Esophagus (tissue), 2 donors: ENCODE results near the gene LHPP. TPM values are rescaled to one million over a fixed set of nuclear protein-coding genes. Genes with fewer than 3 reads are reported as not detected.

ENCODE experiments used
- H3K27ac ChIP-seq, 2 donors: one replicate each; pipeline ENCODE4 v1.5.1; 2013; ENCODE audit warnings: low read depth in 2 of 2, mild to moderate bottlenecking in 2 of 2, inconsistent platforms in 1 of 2, low read length in 1 of 2, moderate library complexity in 1 of 2
- H3K27me3 ChIP-seq, 2 donors: one replicate each; pipeline ENCODE4 v1.6.1; 2013; ENCODE audit warnings: low read length in 2 of 2, control low read depth in 1 of 2, mild to moderate bottlenecking in 1 of 2; ENCODE audit not compliant: insufficient read depth in 2 of 2, control insufficient read depth in 1 of 2
- H3K36me3 ChIP-seq, 2 donors: one replicate each; pipeline ENCODE4 v1.6.1; 2013; ENCODE audit warnings: low read length in 1 of 2; ENCODE audit not compliant: control insufficient read depth in 2 of 2, insufficient read depth in 2 of 2
- H3K4me1 ChIP-seq, 2 donors: one replicate each; pipeline ENCODE4 v1.6.1; 2013; ENCODE audit warnings: low read length in 1 of 2; ENCODE audit not compliant: control insufficient read depth in 2 of 2, insufficient read depth in 2 of 2
- H3K4me3 ChIP-seq, 2 donors: one replicate each; pipeline ENCODE4 v1.5.1; 2013; ENCODE audit warnings: low read length in 2 of 2, mild to moderate bottlenecking in 2 of 2, low read depth in 1 of 2, moderate library complexity in 1 of 2
- H3K9me3 ChIP-seq, 2 donors: one replicate each; pipeline ENCODE4 v1.6.1; 2013; ENCODE audit warnings: mild to moderate bottlenecking in 2 of 2, low read depth in 1 of 2, low read length in 1 of 2, moderate library complexity in 1 of 2; ENCODE audit not compliant: control insufficient read depth in 2 of 2, insufficient read depth in 1 of 2
- WGBS, 2 donors: extraction: QIAGEN DNeasy Blood & Tissue Kit; methylation state at CpG; one replicate each; pipeline ENCODE4 v1.1.7; 2013; 5-methylcytosine and 5-hydroxymethylcytosine counted together
- polyA plus RNA-seq, 2 donors: library from polyadenylated mRNA; stranded (reverse); fragments of 200-250 nt; gene quantifications; one replicate each; pipeline ENCODE4 v1.2.3, GENCODE V29; 2013
- donor health status: healthy with polysubstance abuse.
- donor health status: Bipolar disorder and iron deficiency.

The LHPP gene
- polyA plus RNA-seq, 2 donors = 23.0 to 23.4 TPM

DNA sequence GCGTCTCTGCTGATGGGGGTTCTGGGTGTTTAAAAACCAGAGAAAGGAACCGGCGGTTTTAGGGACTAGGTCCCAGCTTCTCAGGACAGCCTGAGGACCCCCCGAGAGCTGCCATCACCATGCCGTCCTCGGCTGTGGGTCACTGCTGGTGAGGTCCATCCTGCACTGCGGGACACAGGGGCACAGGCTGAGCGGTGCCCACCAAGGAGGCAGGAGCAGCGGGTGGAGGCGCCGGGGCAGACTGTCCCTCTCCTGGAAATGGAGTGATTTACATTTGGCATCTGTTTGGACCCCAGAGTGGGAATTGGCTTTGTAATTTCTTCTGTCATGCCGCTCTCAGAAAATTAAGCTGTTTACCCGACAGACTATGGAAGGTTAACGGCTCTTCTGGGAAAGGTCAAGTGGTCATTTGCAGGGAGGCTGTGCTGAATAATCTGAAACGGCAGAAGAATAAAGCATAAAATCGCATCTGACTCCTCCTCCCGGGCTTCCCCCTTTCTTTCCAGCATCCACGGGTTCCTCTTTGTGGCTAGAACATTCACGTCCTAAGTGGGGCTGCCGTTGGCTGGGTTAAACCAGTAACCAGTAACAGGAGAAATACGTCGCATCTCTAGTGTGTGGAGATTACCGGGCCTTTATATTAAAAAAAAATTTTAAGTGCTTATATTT lies 31.7 kb downstream of the LHPP start:
- WGBS, 2 donors = 73 to 79% methylated on average over 23 of the region's 23 CpGs
- H3K27ac ChIP-seq = no peak overlapping the region
- H3K4me1 ChIP-seq = peaks cover 0 to 4% of the 10 kb centered on the region in 2 donors
- H3K27me3 ChIP-seq = no peaks in the 10 kb centered on the region
- no peaks in the 10 kb centered on the region for H3K9me3 ChIP-seq
- no peak overlapping the region for H3K4me3 ChIP-seq
- peaks cover 0 to 11% of the 10 kb centered on the region in 2 donors for H3K36me3 ChIP-seq

DNA sequence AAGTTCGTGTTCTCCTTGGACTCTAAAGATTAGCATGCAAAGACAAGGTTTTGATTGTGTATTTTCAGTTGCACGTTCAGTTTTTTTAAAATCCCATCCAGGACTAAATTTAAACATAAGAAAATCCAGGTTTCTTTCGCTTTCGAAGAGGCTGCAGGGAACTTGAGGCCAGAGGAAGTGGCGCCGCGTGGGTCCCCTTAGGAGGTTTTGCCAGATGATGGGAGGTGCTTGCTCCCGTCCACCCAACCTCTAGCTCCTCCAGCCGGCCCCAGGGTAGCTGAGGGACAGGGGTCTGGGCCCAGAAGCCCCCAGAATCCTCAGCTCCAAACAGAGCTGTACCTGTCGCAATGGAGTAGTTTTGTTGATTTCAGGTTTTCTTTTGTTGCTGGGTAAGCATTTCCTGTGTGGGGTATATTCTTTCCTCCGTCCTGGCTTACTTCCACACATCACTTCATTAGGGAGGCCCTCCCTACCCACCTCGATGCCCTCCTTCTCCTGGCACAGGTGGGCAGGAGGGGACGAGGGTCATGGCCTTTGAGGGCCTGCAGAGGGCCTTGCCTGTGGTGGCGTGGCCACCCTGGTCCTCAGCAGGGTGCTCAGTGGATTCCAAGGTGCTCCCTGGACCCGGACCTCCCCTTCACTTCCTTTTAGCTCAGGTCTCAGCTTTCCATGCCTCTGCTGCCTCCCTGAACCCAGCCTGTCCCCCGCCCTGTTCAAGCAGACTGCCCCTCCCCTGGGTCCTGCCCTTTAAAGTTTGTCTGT lies 32.6 kb downstream of the LHPP start:
- 71 to 74% methylated on average over 16 of the region's 16 CpGs for WGBS, 2 donors
- Histone ChIP-seq H3K27me3 (no peaks in the 10 kb centered on the region), H3K4me1 (peaks cover 0 to 4% of the 10 kb centered on the region in 2 donors)

DNA sequence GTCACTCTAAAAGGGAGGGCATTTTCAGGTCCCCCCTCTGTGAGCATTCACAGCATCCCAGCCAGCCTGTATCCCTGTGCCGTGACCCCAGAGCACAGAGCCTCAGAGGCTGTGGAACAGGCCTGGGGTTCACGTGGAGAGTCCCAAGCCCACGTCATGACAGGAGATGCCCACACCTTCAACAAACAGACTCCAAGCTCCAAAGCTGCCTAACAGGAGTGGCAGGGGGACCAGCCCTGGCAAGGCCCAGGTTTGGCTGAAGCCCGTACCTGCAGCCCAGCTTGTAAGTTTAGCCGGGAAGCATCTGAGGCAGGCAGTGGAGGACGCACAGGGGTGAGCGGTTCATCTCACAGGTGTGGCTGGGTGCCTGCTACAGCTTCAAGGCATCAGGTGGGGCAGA lies 33.5 kb downstream of the LHPP start:
- H3K4me3 ChIP-seq = no peak overlapping the region
- H3K36me3 ChIP-seq = peaks cover 0 to 8% of the 10 kb centered on the region in 2 donors
- no peaks in the 10 kb centered on the region for H3K27me3 ChIP-seq
- H3K9me3 ChIP-seq = no peaks in the 10 kb centered on the region
- peak overlapping the region; percentile 56 to 68 for H3K27ac ChIP-seq
- peaks cover 0 to 4% of the 10 kb centered on the region in 2 donors for H3K4me1 ChIP-seq
- WGBS, 2 donors = 59 to 72% methylated on average over 7 of the region's 7 CpGs

More for the DNA sequence above, 32.6 kb downstream of the LHPP start:
- no peaks in the 10 kb centered on the region for H3K9me3 ChIP-seq
- peak overlapping the region; percentile 39 to 66 for H3K27ac ChIP-seq
- H3K36me3 ChIP-seq = peaks cover 0 to 11% of the 10 kb centered on the region in 2 donors
- no peak overlapping the region for H3K4me3 ChIP-seq

DNA sequence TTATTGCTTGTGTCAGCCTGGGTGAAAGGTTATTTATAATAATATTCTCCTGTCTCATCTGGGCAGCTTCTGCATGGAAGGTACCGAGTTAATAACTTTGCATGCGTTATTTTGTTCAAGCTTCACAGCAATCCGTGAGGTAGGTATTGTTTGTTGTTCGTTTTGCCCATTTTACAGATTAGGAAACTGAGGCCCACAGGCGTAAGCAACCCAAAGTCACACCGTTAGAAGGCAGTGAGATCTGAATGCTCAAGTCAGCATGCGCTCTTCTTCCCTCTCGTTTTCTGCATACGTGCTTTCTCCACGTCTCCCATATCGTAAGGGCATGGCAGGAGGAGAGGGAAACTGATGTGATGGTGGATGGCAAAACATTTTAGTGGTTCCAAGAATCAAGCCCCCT lies 34.1 kb downstream of the LHPP start:
- Histone ChIP-seq H3K9me3 (no peaks in the 10 kb centered on the region), H3K27ac (peak overlapping the region; percentile 56 to 68), H3K4me1 (peaks cover 0 to 4% of the 10 kb centered on the region in 2 donors), H3K27me3 (no peaks in the 10 kb centered on the region), H3K4me3 (no peak overlapping the region), H3K36me3 (peaks cover 0 to 5% of the 10 kb centered on the region in 2 donors)
- 87 to 88% methylated on average over 11 of the region's 11 CpGs for WGBS, 2 donors

DNA sequence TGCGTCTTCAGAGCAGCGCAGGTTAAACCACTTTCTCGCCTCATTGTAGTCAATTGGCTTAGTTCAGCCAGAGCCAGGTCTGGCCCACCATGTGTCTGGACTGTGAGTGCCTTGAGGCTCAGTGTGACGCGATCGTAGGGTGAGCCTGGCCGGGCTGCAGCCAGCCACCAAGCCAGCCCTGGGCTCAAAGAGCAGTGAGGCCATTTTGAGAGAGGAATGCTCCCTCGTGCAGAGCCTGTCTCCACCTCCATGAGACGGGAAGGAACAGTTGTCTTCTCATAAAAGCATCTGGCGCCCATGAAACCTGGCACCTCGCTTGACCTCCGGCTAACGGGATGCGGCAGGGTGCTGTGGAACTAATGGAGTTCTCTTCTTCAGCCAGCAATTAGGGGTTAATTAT lies 34.5 kb downstream of the LHPP start:
- no peak overlapping the region for H3K27ac ChIP-seq
- H3K36me3 ChIP-seq = peaks cover 0 to 3% of the 10 kb centered on the region in 2 donors
- WGBS, 2 donors = 83 to 88% methylated on average over 14 of the region's 14 CpGs
- H3K9me3 ChIP-seq = no peaks in the 10 kb centered on the region
- peaks cover 0 to 4% of the 10 kb centered on the region in 2 donors for H3K4me1 ChIP-seq
- no peak overlapping the region for H3K4me3 ChIP-seq
- H3K27me3 ChIP-seq = no peaks in the 10 kb centered on the region

DNA sequence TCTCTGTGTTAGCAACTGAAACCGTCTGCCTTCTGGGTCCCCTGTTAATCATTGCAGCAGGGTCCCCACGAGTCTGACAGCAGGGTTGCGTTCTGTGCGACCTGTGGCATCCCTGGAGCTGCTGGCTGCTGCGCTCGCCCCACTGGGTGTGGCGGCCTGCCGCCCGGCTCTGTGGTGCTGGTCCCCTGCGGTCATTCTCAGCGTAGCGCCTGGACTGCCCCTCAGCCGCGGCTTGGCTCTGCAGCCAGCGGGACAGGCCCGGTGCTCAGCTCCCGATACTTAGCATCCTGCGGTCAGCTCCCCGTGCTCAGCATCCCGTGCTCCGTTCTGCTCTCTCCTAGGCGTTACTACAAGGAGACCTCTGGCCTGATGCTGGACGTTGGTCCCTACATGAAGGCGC lies 35.0 kb downstream of the LHPP start:
- Histone ChIP-seq H3K9me3 (no peaks in the 10 kb centered on the region), H3K27me3 (no peaks in the 10 kb centered on the region), H3K4me3 (no peak overlapping the region), H3K4me1 (peaks cover 0 to 4% of the 10 kb centered on the region in 2 donors), H3K36me3 (peaks cover 0 to 3% of the 10 kb centered on the region in 2 donors), H3K27ac (no peak overlapping the region)
- 94 to 95% methylated on average over 24 of the region's 24 CpGs for WGBS, 2 donors

DNA sequence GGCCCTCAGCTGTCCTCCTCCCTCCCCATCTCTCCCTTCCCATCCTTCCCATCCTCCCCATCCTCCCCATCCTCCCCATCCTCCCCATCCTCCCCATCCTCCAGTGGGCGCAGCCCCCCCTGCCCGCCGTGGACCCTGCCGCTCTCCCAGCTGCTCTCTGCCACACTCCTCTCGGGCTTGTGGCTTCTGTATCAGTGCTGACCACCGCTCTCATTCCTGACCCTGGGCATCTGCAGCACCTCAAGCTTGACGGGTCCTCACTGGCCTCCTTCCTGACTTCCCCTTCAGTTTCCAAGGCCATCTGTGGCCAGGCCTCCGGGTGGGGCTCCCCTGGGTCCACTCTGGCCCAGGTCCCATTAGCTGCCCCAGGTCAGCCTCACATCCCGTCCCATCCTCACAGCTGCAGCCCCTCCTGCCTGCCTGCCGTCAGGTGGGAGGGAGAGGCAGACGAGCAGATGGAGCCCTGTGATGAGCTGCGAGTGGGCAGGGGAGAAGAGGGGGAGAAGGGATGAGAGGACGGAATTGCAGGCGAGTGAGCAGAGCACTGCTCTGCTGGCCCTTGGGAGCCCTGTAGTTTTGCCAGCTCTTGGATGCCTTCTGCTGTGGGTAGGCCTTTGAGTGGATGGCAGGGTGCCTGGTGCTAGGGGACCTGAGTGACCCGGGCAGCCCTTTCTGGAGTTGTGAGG lies 35.7 kb downstream of the LHPP start:
- Histone ChIP-seq H3K27ac (no peak overlapping the region), H3K4me3 (no peak overlapping the region), H3K36me3 (peaks cover 0 to 1% of the 10 kb centered on the region in 2 donors), H3K9me3 (no peaks in the 10 kb centered on the region), H3K4me1 (peaks cover 0 to 4% of the 10 kb centered on the region in 2 donors), H3K27me3 (no peaks in the 10 kb centered on the region)
- WGBS, 2 donors = 86% methylated on average over 14 to 15 of the region's 15 CpGs

DNA sequence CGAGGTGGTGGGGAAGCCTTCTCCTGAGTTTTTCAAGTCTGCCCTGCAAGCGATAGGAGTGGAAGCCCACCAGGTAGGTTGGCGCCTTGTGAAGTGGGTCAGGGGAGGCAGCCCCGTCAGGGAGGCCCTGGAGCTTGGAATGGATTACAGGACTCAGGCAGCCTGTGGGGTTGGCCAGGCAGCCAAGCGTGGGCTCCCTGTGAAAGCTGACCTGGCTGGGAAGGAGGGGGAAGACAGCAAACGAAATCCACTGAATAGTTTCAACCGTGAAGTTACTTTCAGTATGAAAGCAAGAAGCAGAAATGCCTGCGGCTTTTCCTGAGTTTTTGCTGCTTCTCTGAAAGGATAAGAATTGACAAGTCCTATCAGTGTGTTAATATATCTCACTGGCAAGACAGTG lies 36.4 kb downstream of the LHPP start:
- H3K27me3 ChIP-seq = no peaks in the 10 kb centered on the region
- no peaks in the 10 kb centered on the region for H3K36me3 ChIP-seq
- peaks cover 0 to 4% of the 10 kb centered on the region in 2 donors for H3K4me1 ChIP-seq
- 73 to 88% methylated on average over 8 of the region's 8 CpGs for WGBS, 2 donors
- H3K27ac ChIP-seq = no peak overlapping the region
- no peak overlapping the region for H3K4me3 ChIP-seq
- H3K9me3 ChIP-seq = no peaks in the 10 kb centered on the region

DNA sequence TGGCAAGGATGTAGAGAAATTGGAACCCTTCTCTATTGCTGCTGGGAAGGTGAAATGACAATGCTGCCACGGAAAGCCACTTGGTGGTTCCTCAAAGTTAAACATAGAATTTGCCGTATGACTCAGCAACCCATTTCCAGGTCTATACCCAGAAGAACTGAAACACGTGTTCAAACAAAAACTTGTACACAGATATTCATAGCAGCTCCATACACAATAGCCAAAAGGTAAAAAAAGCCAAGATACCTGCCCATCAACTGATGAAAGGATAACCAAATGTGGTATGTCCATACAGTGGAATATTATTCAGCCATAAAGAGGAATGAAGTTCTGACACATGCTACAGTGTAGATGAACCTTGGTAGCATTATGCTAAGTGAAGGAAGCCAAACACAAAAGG lies 39.1 kb downstream of the LHPP start:
- no peaks in the 10 kb centered on the region for H3K27me3 ChIP-seq
- no peak overlapping the region for H3K4me3 ChIP-seq
- no peaks in the 10 kb centered on the region for H3K9me3 ChIP-seq
- H3K27ac ChIP-seq = no peak overlapping the region
- 87 to 89% methylated on average over 3 of the region's 3 CpGs for WGBS, 2 donors
- H3K4me1 ChIP-seq = peaks cover 0 to 4% of the 10 kb centered on the region in 2 donors
- peaks cover 0 to 4% of the 10 kb centered on the region in 2 donors for H3K36me3 ChIP-seq
